ENCODE results near the gene RAMACL.

Gene RAMACL

GRCh38 chr6:166573511-166574216 is 12.8 kb downstream of the RAMACL start:
- FAIRE-seq = no peak

- FAIRE-seq = no peak
Observed at GRCh38 chr6:166572370-166573261, 13.9 kb downstream of the RAMACL start.

GRCh38 chr6:166570929-166571713 is 15.4 kb downstream of the RAMACL start:
- no peak for FAIRE-seq

GRCh38 chr6:166569206-166569605 is 17.3 kb downstream of the RAMACL start:
- FAIRE-seq = no peak

- FAIRE-seq = no peak
Observed at GRCh38 chr6:166567813-166568212, 18.7 kb downstream of the RAMACL start.

GRCh38 chr6:166567107-166567506 is 19.4 kb downstream of the RAMACL start:
- FAIRE-seq = no peak

GRCh38 chr6:166566026-166567011 is 20.2 kb downstream of the RAMACL start:
- FAIRE-seq = no peak

GRCh38 chr6:166565084-166565967 is 21.2 kb downstream of the RAMACL start:
- FAIRE-seq = no peak

GRCh38 chr6:166563805-166564204 is 22.7 kb downstream of the RAMACL start:
- FAIRE-seq = no peak

- no peak for FAIRE-seq
Observed at GRCh38 chr6:166563200-166563599, 23.3 kb downstream of the RAMACL start.

- no peak for FAIRE-seq
Observed at GRCh38 chr6:166562726-166563125, 23.8 kb downstream of the RAMACL start.

GRCh38 chr6:166561771-166562359 is 24.6 kb downstream of the RAMACL start:
- FAIRE-seq = no peak

- FAIRE-seq = no peak
Observed at GRCh38 chr6:166560222-166560621, 26.3 kb downstream of the RAMACL start.

- FAIRE-seq = no peak
Observed at GRCh38 chr6:166559662-166560061, 26.8 kb downstream of the RAMACL start.

- FAIRE-seq = no peak
Observed at GRCh38 chr6:166559211-166559610, 27.3 kb downstream of the RAMACL start.

- no peak for FAIRE-seq
Observed at GRCh38 chr6:166558156-166559005, 28.1 kb downstream of the RAMACL start.

- no peak for FAIRE-seq
Observed at GRCh38 chr6:166556863-166557322, 29.6 kb downstream of the RAMACL start.

- no peak for FAIRE-seq
Observed at GRCh38 chr6:166556336-166556735, 30.1 kb downstream of the RAMACL start.

- FAIRE-seq = no peak
Observed at GRCh38 chr6:166555086-166555485, 31.4 kb downstream of the RAMACL start.
